HFFc6 (cell line): Measurements from ENCODE around the gene NOSIP. TPM values are rescaled to one million over a fixed set of nuclear protein-coding genes. Genes with fewer than 3 reads are reported as not detected.

ENCODE experiments used
- DNase-seq: peaks from one replicate; pipeline ENCODE4 v3.0.0-alpha.2; 2018
- H3K27ac Mint-ChIP-seq: 2 replicates; pipeline ENCODE4 v1.8.0; 2020; ENCODE audit warnings: mild to moderate bottlenecking, mixed read lengths
- H3K27me3 Mint-ChIP-seq: 2 replicates; pipeline ENCODE4 v1.8.0; 2021; ENCODE audit warnings: mild to moderate bottlenecking, moderate library complexity, mixed read lengths; ENCODE audit not compliant: insufficient read depth
- H3K36me3 Mint-ChIP-seq: 2 replicates; pipeline ENCODE4 v1.8.0; 2021; ENCODE audit warnings: low read depth, mixed read lengths
- H3K4me1 Mint-ChIP-seq: 2 replicates; pipeline ENCODE4 v1.8.0; 2020; ENCODE audit warnings: low read depth, mixed read lengths
- H3K4me3 Mint-ChIP-seq: 2 replicates; pipeline ENCODE4 v1.8.0; 2020; ENCODE audit warnings: mild to moderate bottlenecking, moderate library complexity, mixed read lengths
- H3K9me3 Mint-ChIP-seq: 2 replicates; pipeline ENCODE4 v1.8.0; 2020; ENCODE audit warnings: mild to moderate bottlenecking, mixed read lengths
- total RNA-seq, 6 experiments: library from RNA; stranded (reverse); fragmentation: NEBNext Ultra II Directional; extraction: Animal tissue kit (Norgen Biotek cat#: 25700); gene quantifications; 2 replicates in 1 of 6; 3 replicates in 5 of 6; pipeline ENCODE4 v1.2.3, GENCODE V29; 2021
- TF ChIP-seq, protein P1 (sequence below): fragments of 200-600 bp; sonication (generic); IDR thresholded peaks from 2 replicates; pipeline ENCODE4 v1.5.0; 2021; ENCODE audit warnings: antibody characterized with exemption, mild to moderate bottlenecking

The NOSIP gene
- total RNA-seq, 6 experiments from 2014 or later, result 66.0 to 79.7 (median 72.4) TPM

DNA sequence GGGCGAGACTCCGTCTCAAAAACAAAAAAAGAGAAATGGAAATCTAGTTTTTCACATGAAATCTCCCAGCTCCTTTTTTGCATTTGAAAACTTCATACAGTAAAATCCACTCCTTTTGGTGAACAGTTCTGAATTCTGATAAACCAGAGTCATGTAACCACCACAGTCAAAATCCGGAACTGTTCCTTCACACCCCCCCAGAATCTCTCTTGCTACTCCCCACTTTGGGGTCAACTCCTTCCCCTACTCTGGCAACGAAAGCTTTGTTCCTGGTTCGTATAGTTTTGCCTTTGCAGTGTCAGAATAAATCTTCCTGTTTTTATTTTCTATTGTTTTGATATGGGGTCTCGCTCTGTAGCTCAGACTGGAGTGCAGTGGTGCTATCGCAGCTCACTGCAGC is 28.8 kb downstream of the NOSIP start:
- H3K27me3 Mint-ChIP-seq, result no peaks in the 10 kb centered on the region; the same call in 1 of the 2 replicates
- no peaks in the 10 kb centered on the region for H3K9me3 Mint-ChIP-seq

DNA sequence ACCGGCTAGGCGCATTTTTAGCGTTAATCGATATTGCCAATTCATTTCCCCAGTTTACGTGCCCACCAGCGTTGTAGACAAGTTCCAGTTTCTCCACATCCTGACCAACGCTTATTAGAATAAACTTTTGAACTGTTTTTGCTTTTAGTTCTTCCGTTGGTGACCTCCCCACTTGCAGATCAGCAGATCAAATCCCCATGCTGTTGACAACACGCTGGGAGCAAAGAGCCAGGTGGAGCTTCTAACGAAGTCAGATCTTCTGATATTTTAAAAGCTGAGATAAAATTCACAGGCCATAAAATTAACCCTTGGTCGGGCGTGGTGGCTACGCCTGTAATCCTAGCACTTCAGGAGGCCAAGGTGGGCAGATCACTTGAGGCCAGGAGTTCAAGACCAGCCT is 31.3 kb downstream of the NOSIP start:
- no peak overlapping the region for H3K27ac Mint-ChIP-seq
- H3K4me3 Mint-ChIP-seq, result no peak overlapping the region
- TF ChIP-seq, protein P1, sequence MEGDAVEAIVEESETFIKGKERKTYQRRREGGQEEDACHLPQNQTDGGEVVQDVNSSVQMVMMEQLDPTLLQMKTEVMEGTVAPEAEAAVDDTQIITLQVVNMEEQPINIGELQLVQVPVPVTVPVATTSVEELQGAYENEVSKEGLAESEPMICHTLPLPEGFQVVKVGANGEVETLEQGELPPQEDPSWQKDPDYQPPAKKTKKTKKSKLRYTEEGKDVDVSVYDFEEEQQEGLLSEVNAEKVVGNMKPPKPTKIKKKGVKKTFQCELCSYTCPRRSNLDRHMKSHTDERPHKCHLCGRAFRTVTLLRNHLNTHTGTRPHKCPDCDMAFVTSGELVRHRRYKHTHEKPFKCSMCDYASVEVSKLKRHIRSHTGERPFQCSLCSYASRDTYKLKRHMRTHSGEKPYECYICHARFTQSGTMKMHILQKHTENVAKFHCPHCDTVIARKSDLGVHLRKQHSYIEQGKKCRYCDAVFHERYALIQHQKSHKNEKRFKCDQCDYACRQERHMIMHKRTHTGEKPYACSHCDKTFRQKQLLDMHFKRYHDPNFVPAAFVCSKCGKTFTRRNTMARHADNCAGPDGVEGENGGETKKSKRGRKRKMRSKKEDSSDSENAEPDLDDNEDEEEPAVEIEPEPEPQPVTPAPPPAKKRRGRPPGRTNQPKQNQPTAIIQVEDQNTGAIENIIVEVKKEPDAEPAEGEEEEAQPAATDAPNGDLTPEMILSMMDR, result no peak

More for the DNA sequence above, 28.8 kb downstream of the NOSIP start:
- Mint-ChIP-seq H3K4me3 (no peak overlapping the region), H3K4me1 (peaks cover 23% of the 10 kb centered on the region), H3K27ac (no peak overlapping the region; the same call in 1 of the 2 replicates), H3K36me3 (peaks cover 12% of the 10 kb centered on the region)
- no peak for DNase-seq
- TF ChIP-seq, protein P1, result no peak

DNA sequence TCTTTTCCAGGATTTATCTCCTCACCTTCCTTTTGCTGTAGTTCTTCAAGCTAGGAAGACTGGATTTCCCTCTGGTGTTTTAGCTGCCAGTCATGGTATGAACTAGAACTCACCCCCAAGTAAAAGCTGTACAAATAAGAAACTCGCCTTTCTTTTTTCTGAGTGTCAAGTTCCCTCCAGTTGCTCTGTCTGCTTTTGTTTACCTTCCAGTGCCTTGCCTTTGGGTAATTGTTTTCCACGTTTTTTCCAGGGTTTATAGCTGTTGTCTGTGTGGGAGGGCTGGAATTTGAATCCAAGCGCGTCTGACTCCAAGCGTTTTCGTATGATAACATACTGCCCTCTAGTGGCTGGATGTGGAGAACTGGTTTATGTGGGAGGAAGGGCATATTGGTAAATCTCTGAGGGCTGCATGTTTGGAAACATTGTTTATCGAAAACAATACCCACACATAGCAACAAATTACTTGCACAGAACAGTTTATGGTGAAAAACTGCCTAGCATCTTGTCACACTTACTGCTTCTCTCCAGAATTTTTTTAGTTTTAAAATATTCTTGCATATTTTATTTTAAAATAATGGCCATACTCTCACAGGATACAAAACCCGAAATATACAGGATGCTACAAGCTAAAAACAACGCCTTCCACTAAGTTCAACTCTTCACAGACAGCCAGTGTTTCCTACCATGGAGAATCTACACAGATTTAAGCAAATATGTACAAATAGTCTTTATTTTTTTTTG is 33.4 kb downstream of the NOSIP start:
- peak; percentile 87 for DNase-seq
- peak overlapping the region; percentile 1; the same call in 1 of the 2 replicates for H3K4me3 Mint-ChIP-seq
- TF ChIP-seq, protein P1, result peak; percentile 96
- H3K9me3 Mint-ChIP-seq, result no peaks in the 10 kb centered on the region
- H3K27me3 Mint-ChIP-seq, result peaks cover 3% of the 10 kb centered on the region
- H3K4me1 Mint-ChIP-seq, result peaks cover 6% of the 10 kb centered on the region
- peak overlapping the region; percentile 22; the same call in 1 of the 2 replicates for H3K27ac Mint-ChIP-seq
- no peaks in the 10 kb centered on the region; the same call in 1 of the 2 replicates for H3K36me3 Mint-ChIP-seq

More for the DNA sequence above, 31.3 kb downstream of the NOSIP start:
- Mint-ChIP-seq H3K4me1 (peaks cover 13% of the 10 kb centered on the region), H3K9me3 (no peaks in the 10 kb centered on the region), H3K36me3 (peaks cover 6% of the 10 kb centered on the region; the same call in 1 of the 2 replicates), H3K27me3 (peaks cover 3% of the 10 kb centered on the region)
- no peak for DNase-seq

DNA sequence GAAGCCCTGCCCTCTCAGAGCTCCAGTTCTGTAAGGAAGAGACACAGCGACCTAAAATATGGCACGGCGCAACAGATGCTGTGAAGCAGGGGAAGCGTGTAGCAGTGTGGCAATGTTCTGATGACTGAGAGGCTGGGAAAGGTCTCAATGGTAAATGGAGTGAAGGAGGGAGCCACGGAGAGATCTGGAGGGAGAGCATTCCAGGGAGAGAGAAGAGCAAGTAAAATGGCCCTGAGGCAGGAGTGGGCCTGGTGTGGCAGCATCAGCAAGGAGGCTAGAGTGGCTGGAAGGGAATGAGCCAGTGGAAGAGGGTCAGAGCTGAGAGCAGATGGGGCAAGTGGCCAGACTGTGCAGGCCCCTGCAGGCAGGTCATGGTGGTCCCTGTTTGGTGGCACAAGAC is 36.2 kb downstream of the NOSIP start:
- Mint-ChIP-seq H3K27me3 (peaks cover 3% of the 10 kb centered on the region), H3K9me3 (no peaks in the 10 kb centered on the region), H3K4me1 (peaks cover 6% of the 10 kb centered on the region), H3K36me3 (peaks cover 5% of the 10 kb centered on the region; the same call in 1 of the 2 replicates), H3K27ac (no peak overlapping the region), H3K4me3 (no peak overlapping the region)
- no peak for DNase-seq
- TF ChIP-seq, protein P1, result no peak

DNA sequence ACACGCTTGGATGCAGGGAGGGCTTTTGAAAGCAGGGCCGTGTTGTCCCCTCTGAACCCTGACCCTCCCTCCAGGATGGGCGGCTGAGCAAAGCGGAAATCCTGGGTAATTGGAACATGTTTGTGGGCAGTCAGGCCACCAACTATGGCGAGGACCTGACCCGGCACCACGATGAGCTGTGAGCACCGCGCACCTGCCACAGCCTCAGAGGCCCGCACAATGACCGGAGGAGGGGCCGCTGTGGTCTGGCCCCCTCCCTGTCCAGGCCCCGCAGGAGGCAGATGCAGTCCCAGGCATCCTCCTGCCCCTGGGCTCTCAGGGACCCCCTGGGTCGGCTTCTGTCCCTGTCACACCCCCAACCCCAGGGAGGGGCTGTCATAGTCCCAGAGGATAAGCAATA is 37.3 kb downstream of the NOSIP start:
- TF ChIP-seq, protein P1, result no peak
- no peak for DNase-seq
- Mint-ChIP-seq H3K9me3 (no peaks in the 10 kb centered on the region), H3K27ac (no peak overlapping the region), H3K27me3 (peaks cover 3% of the 10 kb centered on the region; the same call in 1 of the 2 replicates), H3K4me1 (peaks cover 6% of the 10 kb centered on the region), H3K36me3 (peaks cover 5% of the 10 kb centered on the region; the same call in 1 of the 2 replicates), H3K4me3 (no peak overlapping the region)
